ENCODE results near the gene SECISBP2. TPM values are rescaled to one million over a fixed set of nuclear protein-coding genes. Genes with fewer than 3 reads are reported as not detected.

The SECISBP2 gene
- total RNA-seq, 3 donors from 2014 or later = 40.5 to 84.7 (median 76.0) TPM

- H3K4me1 ChIP-seq = no peaks in the 10 kb centered on the region
- no peaks in the 10 kb centered on the region for H3K9me3 ChIP-seq
- H3K27ac ChIP-seq = no peak overlapping the region
- no peaks in the 10 kb centered on the region for H3K27me3 ChIP-seq
- no peaks in the 10 kb centered on the region for H3K36me3 ChIP-seq
- TF ChIP-seq, protein P1, sequence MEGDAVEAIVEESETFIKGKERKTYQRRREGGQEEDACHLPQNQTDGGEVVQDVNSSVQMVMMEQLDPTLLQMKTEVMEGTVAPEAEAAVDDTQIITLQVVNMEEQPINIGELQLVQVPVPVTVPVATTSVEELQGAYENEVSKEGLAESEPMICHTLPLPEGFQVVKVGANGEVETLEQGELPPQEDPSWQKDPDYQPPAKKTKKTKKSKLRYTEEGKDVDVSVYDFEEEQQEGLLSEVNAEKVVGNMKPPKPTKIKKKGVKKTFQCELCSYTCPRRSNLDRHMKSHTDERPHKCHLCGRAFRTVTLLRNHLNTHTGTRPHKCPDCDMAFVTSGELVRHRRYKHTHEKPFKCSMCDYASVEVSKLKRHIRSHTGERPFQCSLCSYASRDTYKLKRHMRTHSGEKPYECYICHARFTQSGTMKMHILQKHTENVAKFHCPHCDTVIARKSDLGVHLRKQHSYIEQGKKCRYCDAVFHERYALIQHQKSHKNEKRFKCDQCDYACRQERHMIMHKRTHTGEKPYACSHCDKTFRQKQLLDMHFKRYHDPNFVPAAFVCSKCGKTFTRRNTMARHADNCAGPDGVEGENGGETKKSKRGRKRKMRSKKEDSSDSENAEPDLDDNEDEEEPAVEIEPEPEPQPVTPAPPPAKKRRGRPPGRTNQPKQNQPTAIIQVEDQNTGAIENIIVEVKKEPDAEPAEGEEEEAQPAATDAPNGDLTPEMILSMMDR (IDR thresholded peaks at IDR 0.05) = no peak
- no peak for TF ChIP-seq POLR2AphosphoS5 (IDR thresholded peaks at IDR 0.05)
- no peak for TF ChIP-seq POLR2A (IDR thresholded peaks at IDR 0.05)
- DNase-seq (ENCODE audit: low spot score in 2 of 2) = no peak
- intact Hi-C loops (cut with DNase I; ENCODE audit: low total_unique reads) = no loop called here
- H3K4me3 ChIP-seq = no peak overlapping the region
Measured at GRCh38 chr9:89372230-89372816, 54.0 kb downstream of the SECISBP2 start.

DNA sequence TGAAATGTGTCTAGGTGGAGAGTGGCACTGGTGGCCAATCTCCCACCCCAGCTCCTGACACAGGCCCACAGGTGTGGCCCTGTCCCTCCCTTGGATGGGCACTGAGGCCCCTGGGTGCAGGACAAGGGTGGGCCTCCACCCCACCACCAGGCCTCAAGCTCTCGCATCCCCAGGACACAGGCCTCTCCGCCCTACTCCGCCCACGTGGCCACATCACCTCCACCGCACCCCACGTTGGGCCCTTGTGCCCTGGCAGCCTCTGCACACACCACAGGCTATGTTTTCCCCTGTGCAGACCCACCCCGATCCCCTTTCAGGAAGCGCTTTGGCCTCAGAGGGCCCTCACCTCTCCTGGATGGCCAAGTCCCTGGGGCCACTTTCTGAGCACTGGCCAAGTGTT lies 54.7 kb downstream of the SECISBP2 start:
- intact Hi-C loops (cut with DNase I; ENCODE audit: low total_unique reads) = no loop called here
- TF ChIP-seq, protein P1 (IDR thresholded peaks at IDR 0.05) = no peak
- TF ChIP-seq POLR2A (IDR thresholded peaks at IDR 0.05) (no peak), POLR2AphosphoS5 (IDR thresholded peaks at IDR 0.05) (no peak)
- Histone ChIP-seq H3K4me3 (no peak overlapping the region), H3K9me3 (no peaks in the 10 kb centered on the region), H3K4me1 (no peaks in the 10 kb centered on the region), H3K27me3 (no peaks in the 10 kb centered on the region), H3K27ac (no peak overlapping the region), H3K36me3 (no peaks in the 10 kb centered on the region)
- DNase-seq (ENCODE audit: low spot score in 2 of 2) = no peak

DNA sequence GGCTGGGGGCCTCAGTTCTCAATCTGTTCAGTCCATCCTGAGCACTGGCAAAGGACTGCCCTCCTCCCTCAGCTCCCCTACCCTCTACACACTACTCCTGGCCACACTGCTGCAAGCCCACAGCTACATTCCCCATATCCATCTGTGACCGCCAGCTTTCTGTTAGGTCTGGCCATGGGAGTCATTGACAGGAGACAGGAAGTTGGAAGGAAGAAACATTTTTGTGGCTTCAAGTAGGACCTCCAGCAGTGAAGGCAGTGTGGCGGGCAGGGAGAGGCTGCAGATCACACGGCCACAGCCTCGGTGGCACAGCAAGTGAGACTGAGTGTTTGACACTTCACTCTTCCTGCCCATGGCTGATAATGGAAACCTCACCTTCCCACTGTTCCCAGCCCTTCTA lies 55.9 kb downstream of the SECISBP2 start:
- TF ChIP-seq POLR2A (IDR thresholded peaks at IDR 0.05) = no peak
- TF ChIP-seq POLR2AphosphoS5 (IDR thresholded peaks at IDR 0.05) = no peak
- TF ChIP-seq, protein P1 (IDR thresholded peaks at IDR 0.05) = no peak
- Histone ChIP-seq H3K9me3 (no peaks in the 10 kb centered on the region), H3K4me1 (no peaks in the 10 kb centered on the region), H3K27ac (no peak overlapping the region), H3K36me3 (no peaks in the 10 kb centered on the region), H3K4me3 (no peak overlapping the region), H3K27me3 (no peaks in the 10 kb centered on the region)
- no peak for DNase-seq (ENCODE audit: low spot score in 2 of 2)
- intact Hi-C loops (cut with DNase I; ENCODE audit: low total_unique reads) = no loop called here

DNA sequence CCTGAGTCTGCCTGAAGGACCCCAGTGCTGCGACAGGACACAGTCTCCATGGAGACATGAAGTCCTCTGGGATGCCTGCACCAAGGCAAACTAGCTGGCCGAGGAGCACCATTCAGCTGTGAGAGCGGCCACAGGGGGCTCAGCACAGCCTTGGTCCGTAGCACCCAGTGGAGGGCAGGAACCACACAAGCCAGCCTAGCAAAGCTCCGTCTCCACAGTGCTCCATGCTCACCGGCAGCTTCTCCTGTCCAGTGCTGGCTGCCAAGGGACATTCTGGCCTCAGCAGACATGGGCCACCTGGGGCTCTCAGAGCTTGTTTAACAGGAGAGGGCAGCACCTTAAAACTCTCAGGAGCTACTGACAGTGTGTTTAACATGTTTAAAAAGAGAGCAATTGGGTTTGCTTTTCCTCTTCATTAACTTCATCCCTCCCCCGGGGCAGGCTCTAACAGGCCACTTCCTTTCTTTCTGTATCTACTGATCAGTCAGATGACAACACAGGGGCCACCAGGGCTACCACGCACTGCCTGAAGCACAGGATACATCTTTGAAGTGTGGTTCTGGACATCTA lies 57.0 kb downstream of the SECISBP2 start:
- intact Hi-C loops (cut with DNase I; ENCODE audit: low total_unique reads) = no loop called here
- TF ChIP-seq POLR2A (IDR thresholded peaks at IDR 0.05) (no peak), POLR2AphosphoS5 (IDR thresholded peaks at IDR 0.05) (no peak)
- TF ChIP-seq, protein P1 (IDR thresholded peaks at IDR 0.05) = no peak
- Histone ChIP-seq H3K4me1 (no peaks in the 10 kb centered on the region), H3K27me3 (no peaks in the 10 kb centered on the region), H3K27ac (no peak overlapping the region), H3K9me3 (no peaks in the 10 kb centered on the region), H3K4me3 (no peak overlapping the region), H3K36me3 (no peaks in the 10 kb centered on the region)
- no peak for DNase-seq (ENCODE audit: low spot score in 2 of 2)

- Histone ChIP-seq H3K4me1 (no peaks in the 10 kb centered on the region), H3K27me3 (no peaks in the 10 kb centered on the region), H3K4me3 (no peak overlapping the region), H3K27ac (no peak overlapping the region), H3K36me3 (no peaks in the 10 kb centered on the region), H3K9me3 (no peaks in the 10 kb centered on the region)
- DNase-seq (ENCODE audit: low spot score in 2 of 2) = no peak
- intact Hi-C loops (cut with DNase I; ENCODE audit: low total_unique reads) = no loop called here
- TF ChIP-seq POLR2AphosphoS5 (IDR thresholded peaks at IDR 0.05) = no peak
- no peak for TF ChIP-seq POLR2A (IDR thresholded peaks at IDR 0.05)
- TF ChIP-seq, protein P1 (IDR thresholded peaks at IDR 0.05) = no peak
Measured at GRCh38 chr9:89376286-89376685, 58.0 kb downstream of the SECISBP2 start.

All from breast epithelium (tissue), 4 donors.